Keratinocyte (primary cell): ENCODE measurements around the gene USP30. TPM values are rescaled to one million over a fixed set of nuclear protein-coding genes. Genes with fewer than 3 reads are reported as not detected.

Experiments used
- DNase-seq: peaks from one replicate; pipeline ENCODE4 v3.0.0-alpha.2; 2011; ENCODE audit warnings: low read depth, missing footprints, low spot score
- FAIRE-seq: peaks from 2 replicates; lab custom pipeline; 2011; peaks lifted over from hg19 to GRCh38; lab: Jason Lieb, UNC
- H2AFZ ChIP-seq: 2 replicates; pipeline ENCODE4 v1.6.0; 2012; ENCODE audit warnings: low read length, control low read depth, inconsistent platforms; ENCODE audit not compliant: control insufficient read depth
- H3K27ac ChIP-seq: 2 replicates; pipeline ENCODE4 v1.5.1; 2011; ENCODE audit warnings: low read length; ENCODE audit not compliant: control insufficient read depth, insufficient read depth
- H3K27me3 ChIP-seq: 3 replicates; pipeline ENCODE4 v1.6.0; 2011; ENCODE audit warnings: low read length; ENCODE audit not compliant: control insufficient read depth, insufficient read depth; ENCODE audit errors: extremely low read depth
- H3K36me3 ChIP-seq, 2 experiments: 2 replicates in 1 of 2; 3 replicates in 1 of 2; pipeline ENCODE4 v1.5.1; 2011; ENCODE audit warnings: low read length in 2 of 2, mild to moderate bottlenecking in 1 of 2; ENCODE audit not compliant: control insufficient read depth in 2 of 2, insufficient read depth in 2 of 2; ENCODE audit errors: extremely low read depth in 1 of 2
- H3K4me1 ChIP-seq: 3 replicates; pipeline ENCODE4 v1.5.1; 2011; ENCODE audit warnings: low read length; ENCODE audit not compliant: control insufficient read depth, insufficient read depth; ENCODE audit errors: extremely low read depth
- H3K4me2 ChIP-seq: 3 replicates; pipeline ENCODE4 v1.6.0; 2011; ENCODE audit warnings: low read depth, low read length; ENCODE audit not compliant: control insufficient read depth, insufficient read depth; ENCODE audit errors: extremely low read depth
- H3K4me3 ChIP-seq, 3 experiments: fragments of 200-600 bp in 1 of 3; sonication (generic) in 1 of 3; 2 replicates in 2 of 3; 3 replicates in 1 of 3; pipeline ENCODE4 v1.5.1; 2011 to 2016; ENCODE audit warnings: low read length in 3 of 3, mild to moderate bottlenecking in 3 of 3, control low read depth in 2 of 3, inconsistent platforms in 1 of 3, low read depth in 1 of 3, mixed read lengths in 1 of 3, mixed run types in 1 of 3, moderate library complexity in 1 of 3; ENCODE audit not compliant: control insufficient read depth in 2 of 3, insufficient read depth in 2 of 3; ENCODE audit errors: extremely low read depth in 1 of 3
- H3K79me2 ChIP-seq: 2 replicates; pipeline ENCODE4 v1.6.0; 2012; ENCODE audit warnings: low read length; ENCODE audit not compliant: control insufficient read depth, insufficient read depth
- H3K9ac ChIP-seq: 3 replicates; pipeline ENCODE4 v1.6.0; 2011; ENCODE audit warnings: low read length; ENCODE audit not compliant: control insufficient read depth, insufficient read depth; ENCODE audit errors: extremely low read depth
- H3K9me1 ChIP-seq: 3 replicates; pipeline ENCODE4 v1.6.0; 2011; ENCODE audit warnings: low read length; ENCODE audit not compliant: control insufficient read depth, insufficient read depth; ENCODE audit errors: extremely low read depth
- H3K9me3 ChIP-seq: 2 replicates; pipeline ENCODE4 v1.5.1; 2012; ENCODE audit warnings: low read depth, low read length; ENCODE audit not compliant: control insufficient read depth
- H4K20me1 ChIP-seq: 3 replicates; pipeline ENCODE4 v1.6.0; 2011; ENCODE audit warnings: low read length; ENCODE audit not compliant: control insufficient read depth, insufficient read depth; ENCODE audit errors: extremely low read depth
- CTCF ChIP-seq, 3 experiments: IDR thresholded peaks in 1 of 3; conservative IDR thresholded peaks in 1 of 3; optimal IDR thresholded peaks in 1 of 3; 2 replicates in 2 of 3; 3 replicates in 1 of 3; pipeline versions ENCODE3 to v1.5.1; 2011; ENCODE audit warnings: low read length in 3 of 3, mild to moderate bottlenecking in 3 of 3, moderate library complexity in 2 of 3, control low read depth in 1 of 3, inconsistent platforms in 1 of 3; ENCODE audit not compliant: insufficient read depth in 2 of 3; ENCODE audit errors: extremely low read depth in 1 of 3
- EZH2 ChIP-seq: IDR thresholded peaks from one replicate; pipeline ENCODE4 v1.6.1; 2012; ENCODE audit warnings: inconsistent platforms, mild to moderate bottlenecking, low read length, moderate library complexity
- dilution Hi-C: fragments of 300-500 bp; cut with MboI; formaldehyde crosslinking; loops from one replicate; pipeline ENCODE4 v1.7.0; 2020; ENCODE audit warnings: low sequenced_read_pairs; ENCODE audit not compliant: extremely low pct_ligation_motif_present
- polyA plus RNA-seq, 5 experiments: library from polyadenylated mRNA; depleted of rRNA in 3 of 5; stranded (reverse) in 3 of 5; stranded (forward) in 1 of 5; unstranded in 1 of 5; fragments of >200 nt; gene quantifications; 1 replicate in 1 of 5; 2 replicates in 3 of 5; 3 replicates in 1 of 5; pipeline versions ENCODE4 v1.2.1 to v1.2.3, GENCODE V29; 2011 to 2012; ENCODE audit warnings: missing spikeins in 2 of 5, low read depth in 1 of 5, low replicate concordance in 1 of 5

USP30 gene
- polyA plus RNA-seq, 1 donor (not counting 4 experiments of a cell fraction or from before 2014, with no cell fraction given) = 10.0 TPM

GRCh38 chr12:109102491-109102890 is 50.1 kb downstream of the USP30 start:
- Histone ChIP-seq H4K20me1 (no peaks in the 10 kb centered on the region), H3K4me3 (no peak overlapping the region), H2AFZ (no peak overlapping the region), H3K36me3 (peaks cover 16 to 17% of the 10 kb centered on the region in 2 experiments), H3K27ac (no peak overlapping the region), H3K9ac (no peak overlapping the region), H3K9me1 (no peaks in the 10 kb centered on the region), H3K9me3 (no peaks in the 10 kb centered on the region), H3K79me2 (no peaks in the 10 kb centered on the region), H3K27me3 (no peaks in the 10 kb centered on the region), H3K4me1 (peaks cover 6% of the 10 kb centered on the region), H3K4me2 (no peak overlapping the region)
- FAIRE-seq (no peak), DNase-seq (no peak)
- dilution Hi-C loops = loop anchor here (10.0 to 25.0 kb wide), 2 partner anchors 285 to 438 kb away; no protein-coding TSS in a partner anchor
- TF ChIP-seq EZH2 (no peak), CTCF (optimal IDR thresholded peaks at IDR 0.05 in 1 of 3, IDR thresholded peaks at IDR 0.05 in 1 of 3, conservative IDR thresholded peaks at IDR 0.05 in 1 of 3; ENCODE audit: extremely low read depth in 1 of 3, insufficient read depth in 2 of 3, low read length in 3 of 3) (no peak)

GRCh38 chr12:109105176-109105575 is 52.8 kb downstream of the USP30 start:
- no peak for FAIRE-seq
- peaks cover 17 to 18% of the 10 kb centered on the region in 2 experiments for H3K36me3 ChIP-seq
- dilution Hi-C loops = loop anchor here (10.0 to 25.0 kb wide), 2 partner anchors 282 to 440 kb away; no protein-coding TSS in a partner anchor

More at GRCh38 chr12:109105176-109105575, 52.8 kb downstream of the USP30 start:
- Histone ChIP-seq H3K9ac (no peak overlapping the region), H3K9me1 (no peaks in the 10 kb centered on the region), H3K4me2 (no peak overlapping the region), H3K27me3 (no peaks in the 10 kb centered on the region), H3K4me3 (no peak overlapping the region), H3K79me2 (no peaks in the 10 kb centered on the region), H3K9me3 (no peaks in the 10 kb centered on the region), H4K20me1 (no peaks in the 10 kb centered on the region), H2AFZ (no peak overlapping the region), H3K4me1 (no peaks in the 10 kb centered on the region), H3K27ac (no peak overlapping the region)
- TF ChIP-seq EZH2 (no peak), CTCF (optimal IDR thresholded peaks at IDR 0.05 in 1 of 3, IDR thresholded peaks at IDR 0.05 in 1 of 3, conservative IDR thresholded peaks at IDR 0.05 in 1 of 3; ENCODE audit: extremely low read depth in 1 of 3, insufficient read depth in 2 of 3, low read length in 3 of 3) (no peak)
- no peak for DNase-seq
